Measurements from ENCODE around the gene DCLRE1C. TPM values are rescaled to one million over a fixed set of nuclear protein-coding genes. Genes with fewer than 3 reads are reported as not detected.

DCLRE1C gene
- total and polyA plus RNA-seq, 4 donors = 0.93 to 9.9 (median 3.1) TPM

- H3K27me3 ChIP-seq (ENCODE audit: control insufficient read depth in 4 of 4, insufficient read depth in 4 of 4, low read length in 3 of 4) = no peaks in the 10 kb centered on the region
- peak overlapping the region; percentile 68 to 89 (median 71) for H3K4me3 ChIP-seq (ENCODE audit: low read depth in 1 of 3, low read length in 3 of 3)
- WGBS = 39% methylated on average over 12 of the region's 12 CpGs
- peak overlapping the region in 1 of 2 donors; percentile 52 for H3K9ac ChIP-seq (ENCODE audit: low read depth in 1 of 2, low read length in 2 of 2)
- no peak for DNase-seq (ENCODE audit: low spot score)
- peak overlapping the region; percentile 94 to 98 for H3K27ac ChIP-seq (ENCODE audit: low read depth in 1 of 2, low read length in 2 of 2)
- H3K4me1 ChIP-seq (ENCODE audit: control insufficient read depth in 4 of 4, insufficient read depth in 4 of 4, low read length in 3 of 4) = peaks cover 0 to 11% (median 2%) of the 10 kb centered on the region in 4 donors
- H3K36me3 ChIP-seq (ENCODE audit: control insufficient read depth in 4 of 4, insufficient read depth in 3 of 4, low read depth in 1 of 4, low read length in 3 of 4) = no peaks in the 10 kb centered on the region
- H3K9me3 ChIP-seq (ENCODE audit: control insufficient read depth in 4 of 4, low read length in 3 of 4) = no peaks in the 10 kb centered on the region
- no peak for TF ChIP-seq SP1 (IDR thresholded peaks at IDR 0.05)
These were observed 5.0 kb upstream of the DCLRE1C start for GRCh38 chr10:14958872-14959220.

DNA sequence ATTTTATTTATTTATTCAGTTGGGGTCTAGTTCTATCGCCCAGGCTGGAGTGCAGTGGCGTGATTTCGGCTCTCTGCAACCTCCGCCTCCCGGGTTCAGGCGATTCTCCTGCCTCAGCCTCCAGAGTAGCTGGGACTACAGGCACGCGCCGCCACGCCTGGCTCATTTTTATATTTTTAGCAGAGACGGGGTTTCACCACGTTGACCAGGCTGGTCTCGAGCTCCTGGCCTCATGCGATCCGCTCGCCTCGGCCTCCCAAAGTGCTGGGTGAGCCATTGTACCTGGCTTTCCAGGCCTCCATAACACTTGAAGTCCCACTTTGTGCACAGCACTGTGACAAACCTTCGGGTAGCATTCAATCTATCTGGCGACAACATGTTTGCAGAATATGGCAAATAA, 1.0 kb upstream of the DCLRE1C start:
- 96% methylated on average over 19 of the region's 19 CpGs for WGBS
- no peak overlapping the region for H3K4me3 ChIP-seq (ENCODE audit: low read depth in 1 of 3, low read length in 3 of 3)
- H3K9me3 ChIP-seq (ENCODE audit: control insufficient read depth in 4 of 4, low read length in 3 of 4) = no peaks in the 10 kb centered on the region
- TF ChIP-seq, protein P1, sequence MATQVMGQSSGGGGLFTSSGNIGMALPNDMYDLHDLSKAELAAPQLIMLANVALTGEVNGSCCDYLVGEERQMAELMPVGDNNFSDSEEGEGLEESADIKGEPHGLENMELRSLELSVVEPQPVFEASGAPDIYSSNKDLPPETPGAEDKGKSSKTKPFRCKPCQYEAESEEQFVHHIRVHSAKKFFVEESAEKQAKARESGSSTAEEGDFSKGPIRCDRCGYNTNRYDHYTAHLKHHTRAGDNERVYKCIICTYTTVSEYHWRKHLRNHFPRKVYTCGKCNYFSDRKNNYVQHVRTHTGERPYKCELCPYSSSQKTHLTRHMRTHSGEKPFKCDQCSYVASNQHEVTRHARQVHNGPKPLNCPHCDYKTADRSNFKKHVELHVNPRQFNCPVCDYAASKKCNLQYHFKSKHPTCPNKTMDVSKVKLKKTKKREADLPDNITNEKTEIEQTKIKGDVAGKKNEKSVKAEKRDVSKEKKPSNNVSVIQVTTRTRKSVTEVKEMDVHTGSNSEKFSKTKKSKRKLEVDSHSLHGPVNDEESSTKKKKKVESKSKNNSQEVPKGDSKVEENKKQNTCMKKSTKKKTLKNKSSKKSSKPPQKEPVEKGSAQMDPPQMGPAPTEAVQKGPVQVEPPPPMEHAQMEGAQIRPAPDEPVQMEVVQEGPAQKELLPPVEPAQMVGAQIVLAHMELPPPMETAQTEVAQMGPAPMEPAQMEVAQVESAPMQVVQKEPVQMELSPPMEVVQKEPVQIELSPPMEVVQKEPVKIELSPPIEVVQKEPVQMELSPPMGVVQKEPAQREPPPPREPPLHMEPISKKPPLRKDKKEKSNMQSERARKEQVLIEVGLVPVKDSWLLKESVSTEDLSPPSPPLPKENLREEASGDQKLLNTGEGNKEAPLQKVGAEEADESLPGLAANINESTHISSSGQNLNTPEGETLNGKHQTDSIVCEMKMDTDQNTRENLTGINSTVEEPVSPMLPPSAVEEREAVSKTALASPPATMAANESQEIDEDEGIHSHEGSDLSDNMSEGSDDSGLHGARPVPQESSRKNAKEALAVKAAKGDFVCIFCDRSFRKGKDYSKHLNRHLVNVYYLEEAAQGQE (IDR thresholded peaks at IDR 0.05) = no peak
- TF ChIP-seq RAD21 (IDR thresholded peaks at IDR 0.05) (no peak), JUND (IDR thresholded peaks at IDR 0.05) (no peak), HNF4G (IDR thresholded peaks at IDR 0.05) (no peak)
- no peak for DNase-seq (ENCODE audit: low spot score)
- H3K9ac ChIP-seq (ENCODE audit: low read depth in 1 of 2, low read length in 2 of 2) = no peak overlapping the region
- H3K27ac ChIP-seq (ENCODE audit: low read depth in 1 of 2, low read length in 2 of 2) = no peak overlapping the region
- H3K27me3 ChIP-seq (ENCODE audit: control insufficient read depth in 4 of 4, insufficient read depth in 4 of 4, low read length in 3 of 4) = no peaks in the 10 kb centered on the region
- H3K36me3 ChIP-seq (ENCODE audit: control insufficient read depth in 4 of 4, insufficient read depth in 3 of 4, low read depth in 1 of 4, low read length in 3 of 4) = no peaks in the 10 kb centered on the region
- peaks cover 2 to 20% (median 4%) of the 10 kb centered on the region in 4 donors for H3K4me1 ChIP-seq (ENCODE audit: control insufficient read depth in 4 of 4, insufficient read depth in 4 of 4, low read length in 3 of 4)

- WGBS = 15% methylated on average over 32 of the region's 32 CpGs
- Histone ChIP-seq H3K36me3 (ENCODE audit: control insufficient read depth in 4 of 4, insufficient read depth in 3 of 4, low read depth in 1 of 4, low read length in 3 of 4) (no peaks in the 10 kb centered on the region), H3K4me1 (ENCODE audit: control insufficient read depth in 4 of 4, insufficient read depth in 4 of 4, low read length in 3 of 4) (peaks cover 0 to 17% (median 3%) of the 10 kb centered on the region in 4 donors), H3K27ac (ENCODE audit: low read depth in 1 of 2, low read length in 2 of 2) (peak overlapping the region; percentile 65 to 68), H3K4me3 (ENCODE audit: low read depth in 1 of 3, low read length in 3 of 3) (peak overlapping the region; percentile 40 to 91 (median 76)), H3K9ac (ENCODE audit: low read depth in 1 of 2, low read length in 2 of 2) (no peak overlapping the region), H3K27me3 (ENCODE audit: control insufficient read depth in 4 of 4, insufficient read depth in 4 of 4, low read length in 3 of 4) (no peaks in the 10 kb centered on the region), H3K9me3 (ENCODE audit: control insufficient read depth in 4 of 4, low read length in 3 of 4) (no peaks in the 10 kb centered on the region)
- no peak for DNase-seq (ENCODE audit: low spot score)
- TF ChIP-seq RXRA (IDR thresholded peaks at IDR 0.05) (no peak), HNF4G (IDR thresholded peaks at IDR 0.05) (no peak), RAD21 (IDR thresholded peaks at IDR 0.05) (no peak), FOXA2 (IDR thresholded peaks at IDR 0.05) (no peak), GABPA (IDR thresholded peaks at IDR 0.05 in 1 of 2, conservative IDR thresholded peaks at IDR 0.05 in 1 of 2) (no peak), ATF3 (IDR thresholded peaks at IDR 0.05) (no peak), EGR1 (IDR thresholded peaks at IDR 0.05; ENCODE audit: low read depth in 2 of 2) (no peak), JUND (IDR thresholded peaks at IDR 0.05) (no peak), FOXA1 (IDR thresholded peaks at IDR 0.05) (no peak), MAX (IDR thresholded peaks at IDR 0.05) (no peak), TAF1 (conservative IDR thresholded peaks at IDR 0.05) (no peak), CTCF (IDR thresholded peaks at IDR 0.05; ENCODE audit: low read depth, low read length, missing input control) (no peak), YY1 (IDR thresholded peaks at IDR 0.05) (no peak), SP1 (IDR thresholded peaks at IDR 0.05) (no peak), HNF4A (conservative IDR thresholded peaks at IDR 0.05) (no peak), NR2F2 (IDR thresholded peaks at IDR 0.05) (no peak)
- TF ChIP-seq, protein P1 (IDR thresholded peaks at IDR 0.05) = no peak
These were observed 384 bp downstream of the DCLRE1C start for GRCh38 chr10:14953424-14954000.
